HG03565 (cell line): Measurements from ENCODE around the gene STAG1.
A peak's percentile ranks its signal among the peaks of the same experiment; 100 is the strongest.
"Not testable (repeated sequence)": the region's sequence is repeated elsewhere in the genome, so short reads cannot be mapped to it uniquely, and the experiment has no call there.

Experiments used
- ATAC-seq: cut with Tn5 transposase; IDR thresholded peaks from one replicate; pipeline ENCODE4 v1.9.1; 2021; ENCODE audit warnings: mild to moderate bottlenecking, moderate library complexity; ENCODE audit not compliant: unreplicated experiment

Gene STAG1

DNA sequence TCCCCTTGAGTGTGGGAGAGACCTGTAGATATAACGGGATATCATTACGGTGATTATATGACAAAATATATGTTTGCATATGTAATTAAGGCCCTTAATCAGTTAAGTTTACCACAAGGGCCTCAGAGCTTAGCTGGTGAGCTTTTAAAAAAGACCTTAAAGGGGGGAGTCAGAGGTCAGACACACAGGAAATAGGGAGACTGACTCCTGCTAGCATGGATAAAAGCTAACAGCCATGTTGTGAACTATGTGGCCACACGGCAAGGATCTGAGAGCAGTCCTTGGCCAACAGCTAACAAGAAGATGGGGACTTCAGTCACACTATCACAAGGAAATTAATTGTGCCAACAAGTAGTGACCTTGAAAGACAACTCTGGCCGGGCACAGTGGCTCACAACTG is 3.1 kb downstream of the STAG1 start:
- no peak for ATAC-seq

DNA sequence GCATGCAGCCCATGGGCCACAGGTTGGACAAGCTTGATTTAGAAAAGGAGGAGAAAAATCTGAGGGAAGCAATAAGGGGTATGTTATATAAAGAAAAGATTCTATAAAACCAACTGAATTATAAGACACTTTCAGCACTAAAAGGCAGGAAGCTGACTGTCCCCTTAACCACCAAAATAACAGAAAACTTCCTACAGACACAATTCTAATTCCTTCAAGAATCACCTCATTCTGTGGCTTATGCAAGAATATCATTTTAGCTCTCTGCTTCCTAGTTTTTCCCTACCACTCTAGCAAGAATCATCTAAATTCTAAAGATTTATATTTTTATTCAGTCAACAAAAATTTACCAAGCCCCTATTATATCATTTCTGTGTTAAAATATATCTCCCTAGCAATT is 6.3 kb downstream of the STAG1 start:
- no peak for ATAC-seq

GRCh38 chr3:136741063-136741462 is 11.1 kb downstream of the STAG1 start:
- ATAC-seq = no peak

GRCh38 chr3:136740351-136740958 is 11.7 kb downstream of the STAG1 start:
- no peak for ATAC-seq

GRCh38 chr3:136736950-136737349 is 15.2 kb downstream of the STAG1 start:
- ATAC-seq = not testable (repeated sequence)

DNA sequence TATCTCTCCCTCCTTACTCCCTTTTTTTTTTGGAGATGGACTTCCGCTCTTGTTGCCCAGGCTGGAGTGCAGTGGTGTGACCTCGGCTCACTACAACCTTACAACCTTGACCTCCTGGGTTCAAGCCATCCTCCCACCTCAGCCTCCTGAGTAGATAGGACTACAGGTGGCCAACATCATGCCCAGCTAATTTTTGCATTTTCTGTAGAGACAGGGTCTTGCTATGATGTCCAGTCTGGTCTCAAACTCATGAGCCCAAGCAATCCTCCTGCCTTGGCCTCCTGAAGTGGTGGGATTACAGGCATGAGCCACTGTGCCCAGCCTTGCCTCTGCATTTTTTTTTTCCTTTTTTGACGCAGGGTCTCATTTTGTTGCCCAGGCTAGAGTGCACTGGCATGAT is 17.1 kb downstream of the STAG1 start:
- no peak for ATAC-seq

DNA sequence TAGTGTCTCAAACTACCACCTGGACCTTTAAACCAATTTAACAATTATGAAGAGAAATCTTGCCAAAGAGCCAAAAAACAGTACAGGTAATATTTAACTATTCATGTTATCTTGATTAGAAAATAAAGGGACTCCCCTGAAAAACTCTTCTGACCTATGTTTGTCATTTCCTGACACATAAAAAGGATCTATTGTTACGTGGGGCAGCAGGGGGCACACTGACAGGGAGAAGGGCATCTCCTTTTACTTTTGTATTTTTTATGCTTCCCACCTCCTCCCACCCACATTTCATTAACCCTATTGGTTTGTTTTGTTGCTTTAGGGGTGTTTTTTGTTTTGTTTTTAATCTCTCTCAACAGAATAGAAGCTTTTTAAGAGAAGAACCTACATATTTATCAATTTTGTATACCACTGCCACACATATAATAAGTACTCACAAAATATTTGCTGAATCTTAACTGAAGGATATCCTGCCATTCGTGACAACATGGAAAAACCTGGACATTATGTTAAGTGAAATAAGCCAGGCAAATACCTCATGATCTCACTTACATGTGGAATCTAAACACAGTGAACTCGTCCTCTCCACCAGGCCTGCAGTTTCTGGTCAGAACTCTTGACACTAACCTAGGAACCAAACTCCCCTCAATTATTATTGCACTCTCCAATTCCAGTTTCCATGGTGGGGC is 17.7 kb downstream of the STAG1 start:
- no peak for ATAC-seq

DNA sequence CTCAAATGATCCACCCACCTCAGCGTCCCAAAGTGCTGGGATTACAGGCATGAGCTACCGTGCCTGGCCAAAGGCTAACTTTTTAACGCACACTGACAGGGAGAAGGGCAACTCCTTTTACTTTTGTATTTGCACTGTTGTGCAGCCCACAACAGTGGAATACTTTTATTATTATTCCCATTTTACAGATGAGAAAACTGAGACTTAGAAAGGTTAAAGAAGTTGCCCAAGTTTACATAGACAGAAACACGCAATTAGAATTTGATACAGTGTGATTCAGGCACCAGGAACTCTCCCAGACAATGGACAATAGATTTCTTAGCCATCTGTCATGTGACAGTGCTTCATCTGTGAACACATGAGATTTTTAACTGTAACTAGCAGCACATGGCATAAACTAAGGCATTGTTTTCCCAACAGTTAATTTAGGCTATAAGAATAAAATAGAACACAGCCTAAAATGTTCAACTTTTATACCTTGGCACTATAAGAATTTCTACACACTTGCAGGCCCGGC is 18.8 kb downstream of the STAG1 start:
- no peak for ATAC-seq

- ATAC-seq = no peak
These were observed 20.8 kb downstream of the STAG1 start for GRCh38 chr3:136731274-136731884.

DNA sequence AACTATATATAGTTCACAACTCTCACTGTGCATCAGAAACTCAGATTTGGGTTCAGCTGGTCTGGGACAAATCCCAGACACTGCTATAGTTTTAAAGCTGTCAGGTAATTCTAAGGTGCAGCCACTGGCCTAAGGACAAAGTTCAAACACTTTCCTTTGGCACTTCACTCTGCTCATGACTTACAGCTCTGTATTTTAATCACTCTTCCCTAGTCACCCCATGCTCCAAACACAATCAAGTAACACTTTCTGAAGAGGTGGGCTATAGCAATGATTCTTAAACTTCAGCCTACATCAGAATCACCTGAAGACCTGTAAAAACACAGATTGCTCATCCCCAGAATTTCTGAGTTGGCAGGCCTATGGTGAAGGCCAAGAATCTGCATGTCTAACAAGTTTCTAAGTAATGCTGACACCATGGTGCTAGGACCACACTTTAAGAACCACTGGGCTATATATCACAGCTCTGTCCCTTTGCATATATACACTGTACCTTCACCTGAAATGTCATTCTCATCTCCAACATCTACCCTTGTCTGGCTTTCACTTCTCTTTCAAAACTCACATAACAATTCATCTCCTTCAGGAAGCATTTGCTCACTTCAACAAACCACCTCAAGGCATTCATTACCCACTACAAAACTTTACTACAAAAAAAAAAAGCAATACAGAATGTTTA is 21.4 kb downstream of the STAG1 start:
- ATAC-seq = peak; percentile 54

DNA sequence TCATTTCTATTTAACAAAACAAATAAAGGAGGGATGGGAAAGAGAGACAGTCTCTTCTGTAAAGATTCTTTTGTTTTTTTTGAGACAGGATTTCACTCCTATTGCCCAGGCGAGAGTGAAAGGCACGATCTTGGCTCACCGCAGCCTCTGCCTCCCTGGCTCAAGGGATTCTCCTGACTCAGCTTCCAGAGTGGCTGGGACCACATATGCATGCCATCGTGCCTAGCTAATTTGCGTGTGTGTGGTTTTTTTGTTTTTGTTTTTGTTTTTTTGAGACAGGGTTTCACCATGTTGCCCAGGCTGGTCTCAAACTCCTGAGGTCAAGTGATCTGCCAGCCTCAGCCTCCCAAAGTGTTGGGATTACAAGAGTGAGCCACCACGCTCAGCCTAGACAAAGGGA is 23.3 kb downstream of the STAG1 start:
- ATAC-seq = no peak

DNA sequence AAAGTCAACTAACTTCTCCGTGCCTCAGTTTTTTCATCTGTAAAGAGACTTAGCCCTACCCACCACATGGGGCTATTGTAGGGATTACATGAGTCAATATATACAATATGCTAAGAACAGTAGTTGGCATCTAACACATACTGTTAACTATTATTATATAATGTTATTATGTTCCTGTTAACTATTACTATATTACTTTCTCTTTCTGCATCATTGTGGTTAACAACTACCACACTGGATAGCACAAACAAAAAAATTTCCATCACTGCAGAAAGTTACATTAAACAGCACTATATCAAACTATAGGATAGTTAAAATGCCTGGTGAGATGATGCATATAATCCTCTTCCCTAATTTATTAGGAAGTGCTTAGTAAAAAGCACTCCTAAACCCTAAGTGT is 23.7 kb downstream of the STAG1 start:
- peak; percentile 35 for ATAC-seq

DNA sequence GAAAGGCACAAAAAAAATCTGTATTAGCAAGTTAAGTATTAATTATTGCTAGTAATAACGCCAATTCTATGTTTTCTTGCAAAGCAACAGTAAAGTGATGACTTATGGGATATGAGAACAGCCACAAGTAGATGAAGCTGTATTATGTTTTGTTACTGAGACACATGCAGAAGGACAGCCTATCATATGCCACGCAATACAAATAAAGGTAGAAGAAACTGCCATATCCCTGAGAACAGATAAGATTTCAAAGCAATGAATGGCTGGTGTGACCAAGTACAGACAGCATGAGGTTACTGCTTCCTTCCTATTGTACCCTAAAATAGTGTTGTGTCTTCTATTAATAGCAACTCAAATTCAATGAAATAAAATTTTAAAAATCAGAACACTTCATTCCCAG is 26.7 kb downstream of the STAG1 start:
- no peak for ATAC-seq

GRCh38 chr3:136722916-136723315 is 29.3 kb downstream of the STAG1 start:
- not testable (repeated sequence) for ATAC-seq

GRCh38 chr3:136722399-136722798 is 29.8 kb downstream of the STAG1 start:
- not testable (repeated sequence) for ATAC-seq

DNA sequence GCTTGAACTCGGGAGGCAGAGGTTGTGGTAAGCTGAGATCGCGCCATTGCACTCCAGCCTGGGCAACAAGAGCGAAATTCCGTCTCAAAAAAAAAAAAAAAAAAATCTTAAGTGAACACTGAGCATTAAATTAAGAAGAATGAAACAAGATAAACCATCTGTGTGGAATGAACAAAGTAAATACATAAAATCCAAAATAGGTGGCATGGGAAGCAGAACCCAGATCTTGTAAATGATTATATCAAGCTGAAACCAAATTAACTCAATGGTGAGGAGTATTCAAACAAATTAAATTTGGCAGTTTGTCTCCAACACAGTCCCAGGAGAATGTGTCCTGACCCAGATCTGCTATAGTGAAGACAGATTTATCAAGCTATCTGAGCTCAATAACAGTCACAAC is 32.1 kb downstream of the STAG1 start:
- ATAC-seq = no peak

- no peak for ATAC-seq
These were observed 35.5 kb downstream of the STAG1 start for GRCh38 chr3:136716629-136717028.

GRCh38 chr3:136714020-136714419 is 38.2 kb downstream of the STAG1 start:
- ATAC-seq = no peak

GRCh38 chr3:136712941-136713340 is 39.2 kb downstream of the STAG1 start:
- ATAC-seq = no peak

DNA sequence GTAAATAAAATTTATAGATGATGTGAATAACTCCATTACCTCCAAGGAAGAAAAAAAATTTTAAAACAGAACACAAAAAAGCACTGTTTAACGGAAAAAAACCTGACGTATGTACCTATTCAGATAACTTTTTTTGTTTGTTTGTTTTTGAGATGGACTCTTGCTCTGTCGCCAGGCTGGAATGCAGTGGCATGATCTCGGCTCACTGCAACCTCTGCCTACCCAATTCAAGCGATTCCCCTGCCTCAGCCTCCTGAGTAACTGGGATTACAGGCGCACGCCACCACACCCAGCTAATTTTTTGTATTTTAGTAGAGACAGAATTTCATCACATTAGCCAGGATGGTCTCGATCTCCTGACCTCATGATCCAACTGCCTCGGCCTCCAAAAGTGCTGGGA is 40.3 kb downstream of the STAG1 start:
- not testable (repeated sequence) for ATAC-seq

DNA sequence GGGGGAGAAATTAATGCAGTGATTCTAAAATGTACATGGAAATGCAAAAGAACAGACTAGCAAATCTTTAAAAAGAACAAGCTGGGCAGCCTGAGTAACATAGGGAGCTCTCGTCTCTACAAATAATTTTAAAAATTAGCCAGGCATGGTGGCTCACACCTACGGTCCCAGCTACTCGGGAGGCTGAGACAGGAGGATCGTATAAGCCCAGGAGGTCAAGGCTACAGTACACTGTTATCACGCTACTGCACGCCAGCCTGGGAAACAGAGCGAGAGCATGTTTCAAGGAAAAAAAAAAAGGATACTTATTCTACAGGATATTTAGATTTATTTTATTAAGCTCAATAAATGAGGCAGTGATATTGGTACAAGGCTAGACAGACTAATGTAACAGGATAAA is 40.9 kb downstream of the STAG1 start:
- no peak for ATAC-seq

DNA sequence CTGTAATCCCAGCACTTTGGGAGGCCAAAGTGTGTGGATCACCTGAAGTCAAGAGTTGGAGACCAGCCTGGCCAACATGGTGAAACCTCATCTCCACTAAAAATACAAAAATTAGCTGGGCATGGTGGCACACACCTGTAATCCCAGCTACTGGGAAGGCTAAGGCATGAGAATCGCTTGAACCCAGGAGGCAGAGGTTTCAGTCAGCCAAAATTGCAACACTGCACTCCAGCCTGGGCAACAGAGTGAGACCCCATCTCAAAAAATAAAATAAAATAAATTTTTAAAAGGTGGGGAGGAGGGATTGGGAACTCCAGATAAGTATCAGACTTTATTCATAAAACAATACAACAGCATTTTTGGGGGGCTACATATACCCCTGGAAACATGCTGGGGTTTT is 42.4 kb downstream of the STAG1 start:
- not testable (repeated sequence) for ATAC-seq
